ENCODE results near the gene ATRNL1.

Gene ATRNL1, protein sequence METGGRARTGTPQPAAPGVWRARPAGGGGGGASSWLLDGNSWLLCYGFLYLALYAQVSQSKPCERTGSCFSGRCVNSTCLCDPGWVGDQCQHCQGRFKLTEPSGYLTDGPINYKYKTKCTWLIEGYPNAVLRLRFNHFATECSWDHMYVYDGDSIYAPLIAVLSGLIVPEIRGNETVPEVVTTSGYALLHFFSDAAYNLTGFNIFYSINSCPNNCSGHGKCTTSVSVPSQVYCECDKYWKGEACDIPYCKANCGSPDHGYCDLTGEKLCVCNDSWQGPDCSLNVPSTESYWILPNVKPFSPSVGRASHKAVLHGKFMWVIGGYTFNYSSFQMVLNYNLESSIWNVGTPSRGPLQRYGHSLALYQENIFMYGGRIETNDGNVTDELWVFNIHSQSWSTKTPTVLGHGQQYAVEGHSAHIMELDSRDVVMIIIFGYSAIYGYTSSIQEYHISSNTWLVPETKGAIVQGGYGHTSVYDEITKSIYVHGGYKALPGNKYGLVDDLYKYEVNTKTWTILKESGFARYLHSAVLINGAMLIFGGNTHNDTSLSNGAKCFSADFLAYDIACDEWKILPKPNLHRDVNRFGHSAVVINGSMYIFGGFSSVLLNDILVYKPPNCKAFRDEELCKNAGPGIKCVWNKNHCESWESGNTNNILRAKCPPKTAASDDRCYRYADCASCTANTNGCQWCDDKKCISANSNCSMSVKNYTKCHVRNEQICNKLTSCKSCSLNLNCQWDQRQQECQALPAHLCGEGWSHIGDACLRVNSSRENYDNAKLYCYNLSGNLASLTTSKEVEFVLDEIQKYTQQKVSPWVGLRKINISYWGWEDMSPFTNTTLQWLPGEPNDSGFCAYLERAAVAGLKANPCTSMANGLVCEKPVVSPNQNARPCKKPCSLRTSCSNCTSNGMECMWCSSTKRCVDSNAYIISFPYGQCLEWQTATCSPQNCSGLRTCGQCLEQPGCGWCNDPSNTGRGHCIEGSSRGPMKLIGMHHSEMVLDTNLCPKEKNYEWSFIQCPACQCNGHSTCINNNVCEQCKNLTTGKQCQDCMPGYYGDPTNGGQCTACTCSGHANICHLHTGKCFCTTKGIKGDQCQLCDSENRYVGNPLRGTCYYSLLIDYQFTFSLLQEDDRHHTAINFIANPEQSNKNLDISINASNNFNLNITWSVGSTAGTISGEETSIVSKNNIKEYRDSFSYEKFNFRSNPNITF (N-terminal part only)

GRCh38 chr10:115093286-115093775, at the start of gene ATRNL1:
ATRNL1 (plus strand) TSS chr10:115093365; CDS start chr10:115093751, 386 bp downstream.
- peak; percentile 69 for DNase-seq

GRCh38 chr10:115043719-115044118, 49.4 kb upstream of the ATRNL1 start:
- DNase-seq: no peak

DNA sequence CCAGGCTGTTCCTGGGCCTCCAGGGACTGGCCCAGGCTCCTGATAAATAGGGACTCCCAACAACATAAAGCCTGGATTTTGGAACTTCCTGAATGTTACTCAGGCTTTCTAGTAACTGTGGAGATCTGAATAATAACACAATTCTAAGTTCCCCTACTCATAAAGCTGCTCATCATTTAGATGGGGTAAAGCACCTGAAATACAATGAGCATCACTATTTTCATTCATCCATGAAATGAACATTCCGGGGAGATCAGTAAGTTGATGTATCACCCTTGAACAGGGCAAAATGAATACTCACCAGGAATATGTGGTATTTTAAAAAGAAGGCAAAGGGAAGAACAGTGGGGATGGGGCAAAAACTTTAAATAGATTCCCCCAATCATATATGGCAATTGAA, 48.3 kb upstream of the ATRNL1 start:
- DNase-seq: no peak

- peak; percentile 9 for DNase-seq
Observed at GRCh38 chr10:115045499-115045898, 47.7 kb upstream of the ATRNL1 start.

- no peak for DNase-seq
Observed at GRCh38 chr10:115046686-115047236, 46.4 kb upstream of the ATRNL1 start.

- no peak for DNase-seq
Observed at GRCh38 chr10:115047705-115048104, 45.5 kb upstream of the ATRNL1 start.

GRCh38 chr10:115049318-115049717, 43.8 kb upstream of the ATRNL1 start:
- DNase-seq: no peak

- DNase-seq: no peak
Observed at GRCh38 chr10:115049960-115050359, 43.2 kb upstream of the ATRNL1 start.

GRCh38 chr10:115050375-115051010, 42.7 kb upstream of the ATRNL1 start:
- no peak for DNase-seq

DNA sequence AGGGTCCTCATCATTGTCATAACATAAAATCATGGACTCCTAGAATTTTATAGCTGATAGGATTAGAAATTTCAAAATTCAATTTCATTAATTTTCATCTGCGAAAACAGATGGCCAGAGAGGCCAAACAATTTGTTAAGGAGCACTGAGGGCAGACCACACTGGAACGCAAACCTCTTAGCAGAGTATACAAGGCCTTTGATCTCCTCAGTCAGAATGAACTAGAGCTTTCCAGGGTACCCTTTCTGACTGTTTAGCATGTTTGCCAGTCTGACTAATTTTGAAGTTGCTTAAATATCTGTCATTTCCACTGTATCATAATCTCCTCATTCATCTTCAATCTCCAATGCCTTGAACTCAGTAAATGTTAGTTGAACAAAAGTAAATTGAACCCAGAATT, 41.9 kb upstream of the ATRNL1 start:
- no peak for DNase-seq

DNA sequence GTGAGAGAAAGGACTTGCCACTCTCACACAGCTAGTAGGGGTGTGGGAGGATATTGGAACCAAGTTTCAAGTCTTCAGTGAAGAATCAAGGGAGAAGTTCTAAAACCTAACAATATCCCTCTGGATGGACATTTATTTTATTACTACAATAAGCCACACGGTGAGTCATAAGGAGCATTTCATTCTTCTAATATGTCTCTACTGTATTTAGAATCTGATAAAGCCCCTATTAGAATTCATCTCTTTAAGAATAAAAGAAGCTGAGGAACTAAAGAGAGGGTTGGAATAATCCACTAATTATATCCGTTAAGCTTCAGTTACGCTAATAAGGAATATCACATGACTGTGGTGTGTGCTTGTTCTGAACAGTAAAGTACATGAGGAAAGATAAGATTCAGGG, 40.9 kb upstream of the ATRNL1 start:
- no peak for DNase-seq

GRCh38 chr10:115052728-115053127, 40.4 kb upstream of the ATRNL1 start:
- DNase-seq: no peak

DNA sequence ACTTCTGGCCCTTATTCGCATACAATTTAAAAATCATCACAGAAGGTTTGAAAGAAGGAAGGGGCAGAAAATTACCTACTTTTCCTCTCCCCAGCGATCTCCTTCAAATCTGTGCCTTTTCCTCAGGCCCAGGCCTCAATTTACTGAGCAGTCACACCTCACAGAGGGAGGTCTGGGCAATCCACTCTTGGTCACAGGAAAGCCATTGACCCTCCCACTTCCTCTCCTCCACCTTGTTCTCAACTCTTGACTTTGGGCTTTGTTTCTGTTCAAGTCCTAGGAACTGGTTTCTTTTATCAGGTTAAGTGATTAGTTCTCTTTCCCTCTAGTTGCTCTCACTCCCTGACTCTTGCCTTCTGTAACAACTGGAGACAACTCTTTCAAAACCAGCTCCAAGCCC, 37.0 kb upstream of the ATRNL1 start:
- no peak for DNase-seq

GRCh38 chr10:115059301-115059898, 33.8 kb upstream of the ATRNL1 start:
- no peak for DNase-seq

GRCh38 chr10:115063701-115064658, 29.2 kb upstream of the ATRNL1 start:
- DNase-seq: peak; percentile 12

- no peak for DNase-seq
Observed at GRCh38 chr10:115065801-115066200, 27.4 kb upstream of the ATRNL1 start.

- DNase-seq: no peak
Observed at GRCh38 chr10:115066528-115066927, 26.6 kb upstream of the ATRNL1 start.

DNA sequence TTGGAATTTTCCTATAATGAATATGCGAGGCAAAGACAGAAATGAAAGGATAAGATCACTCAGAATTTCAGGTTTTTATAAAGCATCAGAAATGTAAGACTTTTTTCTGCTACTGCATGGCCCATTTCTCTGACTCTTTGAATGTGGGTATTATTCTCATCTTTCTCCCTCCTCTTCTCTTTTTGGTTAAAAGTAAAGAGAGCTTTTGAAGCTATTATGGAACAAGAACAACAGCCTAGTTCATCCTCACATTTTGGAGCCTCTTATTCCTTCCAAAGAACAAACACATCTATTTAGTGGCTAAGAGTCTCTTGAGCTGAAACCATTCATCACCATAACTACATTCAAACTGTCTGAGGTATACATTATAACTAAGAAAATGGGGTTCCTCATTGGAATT, 19.4 kb upstream of the ATRNL1 start:
- DNase-seq: no peak

DNA sequence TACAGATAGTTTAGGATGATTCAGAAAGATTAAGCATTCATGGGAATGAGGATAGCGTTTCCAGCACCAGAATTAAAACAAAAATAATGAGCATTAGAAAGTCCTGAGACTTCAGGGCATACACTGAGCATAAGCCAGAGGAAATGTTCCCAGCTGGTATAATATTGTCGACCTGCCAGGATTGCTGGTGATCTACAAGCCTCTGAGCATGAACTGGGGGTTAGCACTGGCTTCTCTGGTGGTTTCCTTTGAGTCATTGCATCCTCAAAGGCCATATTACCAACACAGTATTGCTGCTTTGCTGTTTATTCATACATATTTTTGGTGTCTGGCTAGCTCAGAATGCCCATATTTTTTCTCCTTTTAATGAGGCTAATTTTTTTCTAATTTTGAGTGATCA, 10.7 kb upstream of the ATRNL1 start:
- no peak for DNase-seq

DNA sequence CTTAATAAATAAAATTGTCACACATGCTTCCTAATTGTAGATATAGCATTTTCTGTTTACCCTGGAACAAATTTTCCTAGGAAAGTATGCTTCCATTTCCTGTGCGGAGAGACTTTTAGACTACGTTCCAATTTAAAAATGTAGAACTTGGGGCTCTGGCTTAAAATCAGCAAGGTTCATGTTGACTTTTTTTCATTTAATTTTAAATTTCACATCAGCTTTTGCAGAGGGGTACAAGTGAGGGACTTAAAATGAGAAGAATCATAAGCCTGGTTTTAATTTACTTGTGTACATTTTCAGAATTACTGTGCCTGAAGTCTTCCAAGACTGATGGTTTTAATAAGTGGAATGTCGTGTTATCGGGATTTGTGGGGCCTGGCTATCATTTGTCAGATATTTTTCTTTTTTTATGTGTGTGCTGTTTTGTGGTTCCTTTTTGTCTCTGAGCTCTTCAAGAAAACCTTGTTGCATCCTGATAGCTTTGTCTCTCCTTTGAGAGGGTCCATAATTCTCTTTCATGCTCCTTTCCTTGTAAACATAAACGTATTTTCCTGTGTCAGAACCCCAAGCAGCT, 8.8 kb upstream of the ATRNL1 start:
- no peak for DNase-seq
